GM23248 (cell line): ENCODE data around the gene SLC44A3.

ENCODE experiments used
- EZH2 ChIP-seq: fragments of 200-600 bp; sonication (generic); IDR thresholded peaks from 2 replicates; pipeline ENCODE4 v1.6.1; 2018; ENCODE audit warnings: antibody characterized with exemption, mild to moderate bottlenecking; ENCODE audit not compliant: insufficient read depth, poor library complexity, severe bottlenecking
- EZH2phosphoT487 ChIP-seq: fragments of 200-600 bp; sonication (generic); IDR thresholded peaks from 2 replicates; pipeline ENCODE4 v1.6.1; 2018; ENCODE audit warnings: antibody characterized with exemption, moderate library complexity, mild to moderate bottlenecking, low read depth; ENCODE audit not compliant: insufficient read depth

DNA sequence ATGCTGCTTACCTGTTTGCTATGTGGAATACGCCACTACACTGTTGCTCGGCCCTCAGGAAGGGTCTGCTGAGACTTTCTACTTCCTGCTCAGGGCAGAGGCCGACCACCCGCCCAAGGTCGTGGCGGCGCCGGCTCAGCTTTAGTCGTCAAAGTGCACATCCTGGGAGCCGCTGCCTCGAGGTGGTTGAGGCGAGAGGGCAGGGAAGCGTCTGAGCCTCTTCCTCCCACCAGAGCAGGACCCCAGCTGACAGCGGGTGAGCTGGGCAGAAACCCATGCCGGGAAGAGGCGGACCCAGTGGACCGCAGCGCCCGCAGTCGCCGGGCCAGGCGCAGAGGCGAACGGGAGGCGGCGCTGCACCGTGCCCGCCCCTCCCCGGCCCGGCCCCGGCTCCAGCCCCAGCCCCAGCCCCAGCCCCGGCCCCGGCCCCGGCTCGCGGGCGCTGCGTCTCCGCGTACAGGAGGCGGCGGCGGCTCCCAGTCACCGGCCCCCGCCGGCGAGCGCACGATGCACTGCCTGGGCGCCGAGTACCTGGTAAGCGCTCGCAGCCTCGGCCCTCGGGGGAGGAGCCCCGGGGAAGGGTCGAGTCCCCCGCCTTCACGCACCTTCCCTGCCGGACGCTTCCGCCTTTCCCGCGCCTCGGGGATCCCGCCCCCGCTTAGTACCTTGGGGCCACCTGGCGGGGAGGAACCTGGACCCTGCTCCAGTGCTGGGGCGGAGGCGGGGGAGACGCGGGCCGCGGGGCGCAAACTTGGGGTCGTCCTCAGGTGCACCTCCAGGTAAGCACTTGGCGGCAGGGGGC, at the start of gene SLC44A3:
- TF ChIP-seq EZH2 (no peak), EZH2phosphoT487 (no peak)
